ENCODE measurements around the gene MLLT3.
A peak's percentile ranks its signal among the peaks of the same experiment; 100 is the strongest.

MLLT3 gene

GRCh38 chr9:20622330-20623020 lies at the start of gene MLLT3:
TSS of gene MLLT3 (minus strand) at chr9:20622499.
- DNase-seq: peak; percentile 97

- no peak for DNase-seq
Observed at GRCh38 chr9:20671635-20672034, 49.3 kb upstream of the MLLT3 start.

GRCh38 chr9:20670395-20670794 lies 48.1 kb upstream of the MLLT3 start:
- DNase-seq: no peak

GRCh38 chr9:20664501-20664900 lies 42.2 kb upstream of the MLLT3 start:
- DNase-seq: no peak

- no peak for DNase-seq
Observed at GRCh38 chr9:20663133-20663532, 40.8 kb upstream of the MLLT3 start.

GRCh38 chr9:20662156-20662555 lies 39.9 kb upstream of the MLLT3 start:
- DNase-seq: no peak

- no peak for DNase-seq
Observed at GRCh38 chr9:20659474-20659967, 37.2 kb upstream of the MLLT3 start.

GRCh38 chr9:20658677-20659473 lies 36.6 kb upstream of the MLLT3 start:
- no peak for DNase-seq

GRCh38 chr9:20658246-20658667 lies 36.0 kb upstream of the MLLT3 start:
- peak; percentile 43 for DNase-seq

GRCh38 chr9:20651939-20652338 lies 29.6 kb upstream of the MLLT3 start:
- no peak for DNase-seq

GRCh38 chr9:20650750-20651299 lies 28.5 kb upstream of the MLLT3 start:
- no peak for DNase-seq

- no peak for DNase-seq
Observed at GRCh38 chr9:20650313-20650712, 28.0 kb upstream of the MLLT3 start.

- DNase-seq: no peak
Observed at GRCh38 chr9:20649381-20649780, 27.1 kb upstream of the MLLT3 start.

- DNase-seq: no peak
Observed at GRCh38 chr9:20646656-20647055, 24.4 kb upstream of the MLLT3 start.

GRCh38 chr9:20643660-20644059 lies 21.4 kb upstream of the MLLT3 start:
- DNase-seq: no peak

- no peak for DNase-seq
Observed at GRCh38 chr9:20642045-20642444, 19.7 kb upstream of the MLLT3 start.

- DNase-seq: peak; percentile 70
Observed at GRCh38 chr9:20640331-20641187, 18.3 kb upstream of the MLLT3 start.

GRCh38 chr9:20636888-20637440 lies 14.7 kb upstream of the MLLT3 start:
- no peak for DNase-seq

- DNase-seq: no peak
Observed at GRCh38 chr9:20634895-20635294, 12.6 kb upstream of the MLLT3 start.

- no peak for DNase-seq
Observed at GRCh38 chr9:20632705-20633104, 10.4 kb upstream of the MLLT3 start.

- no peak for DNase-seq
Observed at GRCh38 chr9:20630241-20630943, 8.1 kb upstream of the MLLT3 start.

GRCh38 chr9:20625003-20625349 lies 2.7 kb upstream of the MLLT3 start:
- no peak for DNase-seq

Data from activated naive CD4-positive, alpha-beta T cell treated with Interleukin-2 at 50 U/mL for 16 hours (primary cell).